Activated naive CD8-positive, alpha-beta T cell treated with anti-CD3 and anti-CD28 coated beads, Interleukin-2, amount 50 U/mL, for 24 hours (primary cell): ENCODE measurements around the gene AMZ2.
"Not testable (repeated sequence)": the region's sequence is repeated elsewhere in the genome, so short reads cannot be mapped to it uniquely, and the experiment has no call there.

Experiments
- ATAC-seq: fragments of 150-1000 bp; cut with Tn5 transposase; one replicate; pipeline ENCODE4 v1.10.0; 2021
- DNase-seq: peaks from one replicate; pipeline ENCODE4 v3.0.0; 2021
- H3K27ac Mint-ChIP-seq: one replicate; pipeline ENCODE4 v1.8.0; 2021; ENCODE audit warnings: mild to moderate bottlenecking, mixed read lengths
- H3K27me3 Mint-ChIP-seq: one replicate; pipeline ENCODE4 v1.8.0; 2021; ENCODE audit warnings: mixed read lengths
- H3K36me3 Mint-ChIP-seq: one replicate; pipeline ENCODE4 v1.8.0; 2021; ENCODE audit warnings: low read depth, mixed read lengths
- H3K4me1 Mint-ChIP-seq: one replicate; pipeline ENCODE4 v1.8.0; 2021; ENCODE audit warnings: mixed read lengths
- H3K4me3 Mint-ChIP-seq: one replicate; pipeline ENCODE4 v1.8.0; 2021; ENCODE audit warnings: mild to moderate bottlenecking, moderate library complexity, mixed read lengths
- H3K9me3 Mint-ChIP-seq: one replicate; pipeline ENCODE4 v1.8.0; 2021; ENCODE audit warnings: mixed read lengths

The AMZ2 gene

GRCh38 chr17:68209191-68209900 is 38.5 kb upstream of the AMZ2 start:
- not testable (repeated sequence) for DNase-seq, ATAC-seq, H3K27me3 Mint-ChIP-seq, H3K27ac Mint-ChIP-seq, H3K9me3 Mint-ChIP-seq, H3K4me3 Mint-ChIP-seq
- Mint-ChIP-seq H3K36me3 (peaks cover 15% of the 10 kb centered on the region), H3K4me1 (peaks cover 37% of the 10 kb centered on the region)

DNA sequence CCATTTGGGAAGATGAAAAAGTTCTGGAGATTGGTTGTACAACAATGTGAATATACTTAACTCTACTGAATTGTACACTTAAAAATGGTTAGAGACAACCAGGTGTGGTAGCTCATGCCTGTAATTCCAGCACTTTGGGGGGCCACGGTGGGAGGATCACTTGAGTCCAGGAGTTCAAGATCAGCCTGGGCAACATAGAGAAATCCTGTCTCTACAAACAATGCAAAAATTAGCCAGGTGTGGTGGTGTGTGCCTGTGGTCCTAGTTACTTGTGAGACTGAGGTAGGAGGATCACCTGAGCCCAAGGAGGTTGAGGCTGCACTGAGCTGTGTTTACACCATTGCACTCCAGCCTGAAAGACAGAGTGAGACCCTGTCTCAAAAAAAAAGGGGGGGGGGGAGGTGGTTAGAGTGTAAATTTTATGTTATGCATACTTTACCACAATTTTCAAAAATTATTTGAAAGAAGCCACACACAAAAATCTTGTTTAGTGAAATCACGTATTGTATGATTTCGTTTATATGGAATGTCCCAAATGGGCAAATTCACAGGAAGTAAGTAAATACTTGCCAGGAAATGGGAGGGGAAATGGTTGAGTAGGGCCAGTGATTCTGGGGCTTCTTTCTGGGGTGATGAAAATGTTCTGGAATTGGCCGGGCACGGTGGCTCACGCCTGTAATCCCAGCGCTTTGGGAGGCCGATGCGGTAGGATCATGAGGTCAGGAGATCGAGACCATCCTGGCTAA is 37.1 kb upstream of the AMZ2 start:
- DNase-seq: no peak
- H3K4me3 Mint-ChIP-seq: no peak overlapping the region
- no peaks in the 10 kb centered on the region for H3K27me3 Mint-ChIP-seq
- H3K27ac Mint-ChIP-seq: no peak overlapping the region
- H3K4me1 Mint-ChIP-seq: peaks cover 39% of the 10 kb centered on the region
- no peak for ATAC-seq
- no peaks in the 10 kb centered on the region for H3K9me3 Mint-ChIP-seq
- peaks cover 15% of the 10 kb centered on the region for H3K36me3 Mint-ChIP-seq

GRCh38 chr17:68213428-68214411 is 34.1 kb upstream of the AMZ2 start:
- Mint-ChIP-seq H3K27ac (peak overlapping the region; percentile 66), H3K4me3 (peak overlapping the region; percentile 32), H3K36me3 (peaks cover 14% of the 10 kb centered on the region), H3K4me1 (peaks cover 25% of the 10 kb centered on the region)
- not testable (repeated sequence) for H3K9me3 Mint-ChIP-seq, DNase-seq, H3K27me3 Mint-ChIP-seq
- peak; percentile 43 for ATAC-seq

DNA sequence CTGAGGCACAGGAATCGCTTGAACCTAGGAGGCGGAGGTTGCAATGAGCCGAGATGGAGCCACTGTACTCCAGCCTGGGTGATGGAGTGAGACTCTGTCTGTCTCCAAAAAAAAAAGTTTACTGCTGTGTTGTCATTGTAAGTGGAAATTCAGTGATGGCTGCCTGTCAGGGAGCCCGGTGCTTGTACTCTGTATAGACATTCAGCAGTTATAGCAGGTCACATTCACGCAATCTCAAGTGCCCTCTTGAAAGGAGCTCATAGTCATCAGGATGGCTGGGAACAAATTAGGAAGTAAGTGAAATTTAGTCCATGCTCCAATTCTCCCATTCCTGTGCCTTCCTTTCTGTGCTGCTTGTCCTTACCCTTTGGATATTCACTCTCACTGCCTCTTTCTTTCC is 32.4 kb upstream of the AMZ2 start:
- peaks cover 10% of the 10 kb centered on the region for H3K36me3 Mint-ChIP-seq
- H3K4me3 Mint-ChIP-seq, H3K27ac Mint-ChIP-seq, DNase-seq, ATAC-seq, H3K9me3 Mint-ChIP-seq, H3K27me3 Mint-ChIP-seq: not testable (repeated sequence)
- H3K4me1 Mint-ChIP-seq: peaks cover 32% of the 10 kb centered on the region

DNA sequence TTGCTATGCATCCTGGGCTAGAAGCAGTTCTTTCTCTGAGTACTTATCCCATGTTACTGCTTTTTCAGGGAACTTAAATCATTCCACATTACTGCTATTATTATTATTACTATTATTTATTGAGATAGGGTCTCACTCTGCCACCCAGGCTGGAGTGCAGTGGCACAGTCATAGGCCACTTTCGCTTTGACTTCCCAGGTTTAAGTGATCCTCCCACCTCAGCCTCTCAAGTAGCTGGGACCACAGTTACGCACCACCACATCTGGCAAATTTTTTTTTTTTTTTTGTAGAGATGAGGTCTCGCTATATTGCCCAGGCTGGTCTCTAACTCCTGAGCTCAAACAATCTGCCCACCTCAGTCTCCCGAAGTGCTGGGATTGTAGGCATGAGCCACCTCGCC is 28.4 kb upstream of the AMZ2 start:
- not testable (repeated sequence) for ATAC-seq, H3K4me3 Mint-ChIP-seq, H3K9me3 Mint-ChIP-seq, H3K27ac Mint-ChIP-seq, H3K27me3 Mint-ChIP-seq, DNase-seq
- peaks cover 10% of the 10 kb centered on the region for H3K36me3 Mint-ChIP-seq
- H3K4me1 Mint-ChIP-seq: peaks cover 17% of the 10 kb centered on the region

DNA sequence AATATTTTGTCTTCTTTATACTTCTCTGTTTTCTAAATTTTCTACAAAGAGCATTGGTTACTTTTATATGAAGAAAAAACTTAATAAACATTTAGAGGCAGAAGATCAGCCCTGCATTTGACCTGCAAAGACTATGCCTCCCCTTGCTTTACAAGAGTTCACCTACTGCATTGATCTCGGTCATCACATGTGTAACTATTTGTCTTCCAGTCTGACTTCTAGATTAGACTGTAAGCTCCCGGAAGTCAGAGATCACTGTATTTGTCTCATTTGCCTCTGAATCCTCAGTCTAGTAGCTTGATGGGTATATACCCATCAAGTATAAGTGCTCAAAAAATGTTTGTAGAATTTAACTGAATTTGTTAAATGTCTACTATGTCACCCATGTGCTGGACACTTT is 27.7 kb upstream of the AMZ2 start:
- H3K36me3 Mint-ChIP-seq: peaks cover 10% of the 10 kb centered on the region
- H3K27ac Mint-ChIP-seq, DNase-seq, H3K27me3 Mint-ChIP-seq, H3K9me3 Mint-ChIP-seq, H3K4me3 Mint-ChIP-seq, ATAC-seq: not testable (repeated sequence)
- peaks cover 18% of the 10 kb centered on the region for H3K4me1 Mint-ChIP-seq

DNA sequence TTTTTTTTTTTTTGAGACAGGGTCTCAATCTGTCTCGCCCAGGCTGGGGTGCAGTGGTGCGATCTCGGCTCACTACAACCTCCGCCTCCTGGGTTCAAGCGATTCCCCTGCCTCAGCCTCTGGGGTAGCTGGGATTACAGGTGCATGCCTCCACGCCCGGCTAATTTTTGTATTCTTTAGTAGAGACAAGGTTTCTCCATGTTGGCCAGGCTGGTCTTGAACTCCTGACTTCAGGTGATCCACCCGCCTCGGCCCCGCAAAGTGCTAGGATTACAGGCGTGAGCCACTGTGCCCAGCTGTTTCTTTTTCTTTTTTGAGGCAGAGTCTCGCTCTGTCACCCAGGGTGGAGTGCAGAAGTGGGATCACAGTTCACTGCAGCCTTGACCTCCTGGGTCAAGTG is 27.1 kb upstream of the AMZ2 start:
- not testable (repeated sequence) for H3K36me3 Mint-ChIP-seq

DNA sequence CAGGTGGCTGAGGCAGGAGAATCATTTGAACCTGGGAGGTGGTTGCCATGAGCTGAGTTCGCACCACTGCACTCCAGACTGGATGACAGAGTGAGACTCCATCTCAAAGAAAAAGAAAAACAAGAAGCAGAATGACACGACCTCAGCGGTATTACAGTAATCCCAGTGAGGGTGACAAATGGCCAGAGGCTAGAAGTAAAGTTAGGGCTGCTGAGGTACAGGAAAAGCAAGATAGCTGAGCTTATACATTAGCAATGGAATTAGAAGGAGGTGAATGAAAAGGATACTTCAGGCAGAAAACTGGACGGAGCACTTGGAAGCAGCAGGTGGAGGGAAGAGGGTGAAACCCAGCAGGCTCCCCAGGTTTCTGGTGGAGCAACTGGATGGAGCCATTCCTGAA is 26.1 kb upstream of the AMZ2 start:
- Mint-ChIP-seq H3K27me3 (no peaks in the 10 kb centered on the region), H3K36me3 (peaks cover 8% of the 10 kb centered on the region), H3K4me3 (no peak overlapping the region), H3K27ac (no peak overlapping the region), H3K9me3 (no peaks in the 10 kb centered on the region), H3K4me1 (peaks cover 20% of the 10 kb centered on the region)
- DNase-seq (no peak), ATAC-seq (no peak)

More for the DNA sequence above, 27.1 kb upstream of the AMZ2 start:
- H3K27ac Mint-ChIP-seq, H3K9me3 Mint-ChIP-seq, H3K4me3 Mint-ChIP-seq, ATAC-seq, DNase-seq, H3K27me3 Mint-ChIP-seq: not testable (repeated sequence)
- H3K4me1 Mint-ChIP-seq: peaks cover 20% of the 10 kb centered on the region

DNA sequence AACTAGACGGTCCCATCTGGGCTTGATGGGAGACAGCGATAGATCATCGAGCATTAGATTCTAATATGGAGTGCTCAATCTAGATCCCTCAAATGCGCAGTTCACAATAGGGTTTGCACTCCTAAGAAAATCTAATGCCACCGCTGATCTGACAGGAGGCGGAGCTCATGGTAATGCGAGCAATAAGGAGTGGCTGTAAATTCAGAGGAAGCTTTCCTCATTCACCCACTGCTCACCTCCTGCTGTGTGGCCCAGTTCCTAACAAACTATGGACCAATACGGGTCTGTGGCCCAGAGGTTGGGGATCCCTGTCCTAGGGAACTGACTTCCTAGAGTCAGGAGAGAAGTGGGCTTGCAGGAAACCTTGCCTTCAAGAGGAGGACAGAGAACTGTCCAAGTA is 25.2 kb upstream of the AMZ2 start:
- no peak for DNase-seq
- H3K27me3 Mint-ChIP-seq: no peaks in the 10 kb centered on the region
- ATAC-seq: no peak
- H3K4me3 Mint-ChIP-seq: no peak overlapping the region
- peaks cover 24% of the 10 kb centered on the region for H3K4me1 Mint-ChIP-seq
- peaks cover 8% of the 10 kb centered on the region for H3K36me3 Mint-ChIP-seq
- H3K9me3 Mint-ChIP-seq: no peaks in the 10 kb centered on the region
- no peak overlapping the region for H3K27ac Mint-ChIP-seq

DNA sequence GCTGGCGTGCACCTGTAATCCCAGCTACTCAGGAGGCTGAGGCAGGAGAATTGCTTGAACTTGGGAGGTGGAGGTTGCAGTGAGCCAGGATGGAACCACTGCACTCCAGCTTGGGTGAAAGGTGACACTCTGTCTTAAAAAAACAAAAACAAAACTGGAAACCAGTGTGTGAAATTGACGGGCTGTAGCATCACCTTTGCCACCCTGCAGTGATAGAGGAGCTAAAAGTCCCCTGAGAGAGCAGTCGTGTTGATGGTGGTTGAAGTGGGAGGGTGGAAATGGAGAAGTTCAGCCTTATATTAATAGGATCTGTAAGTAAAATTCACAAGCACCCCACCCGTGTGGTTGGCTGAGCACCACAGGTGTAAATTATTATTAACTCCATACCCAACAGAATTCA is 22.8 kb upstream of the AMZ2 start:
- H3K36me3 Mint-ChIP-seq: not testable (repeated sequence)

GRCh38 chr17:68228039-68228680 is 19.7 kb upstream of the AMZ2 start:
- Mint-ChIP-seq H3K27ac (peak overlapping the region; percentile 81), H3K4me3 (peak overlapping the region; percentile 39), H3K4me1 (peaks cover 51% of the 10 kb centered on the region)
- DNase-seq: peak; percentile 34
- not testable (repeated sequence) for H3K36me3 Mint-ChIP-seq, H3K9me3 Mint-ChIP-seq, H3K27me3 Mint-ChIP-seq
- peak; percentile 81 for ATAC-seq

More for the DNA sequence above, 22.8 kb upstream of the AMZ2 start:
- H3K4me3 Mint-ChIP-seq, H3K27ac Mint-ChIP-seq, H3K9me3 Mint-ChIP-seq, DNase-seq, ATAC-seq, H3K27me3 Mint-ChIP-seq: not testable (repeated sequence)
- H3K4me1 Mint-ChIP-seq: peaks cover 40% of the 10 kb centered on the region

- no peak for DNase-seq
- Mint-ChIP-seq H3K9me3 (no peaks in the 10 kb centered on the region), H3K27me3 (no peaks in the 10 kb centered on the region), H3K36me3 (peaks cover 3% of the 10 kb centered on the region), H3K4me1 (peaks cover 55% of the 10 kb centered on the region), H3K27ac (peak overlapping the region; percentile 65), H3K4me3 (no peak overlapping the region)
- no peak for ATAC-seq
These were observed 18.8 kb upstream of the AMZ2 start for GRCh38 chr17:68228817-68229570.

DNA sequence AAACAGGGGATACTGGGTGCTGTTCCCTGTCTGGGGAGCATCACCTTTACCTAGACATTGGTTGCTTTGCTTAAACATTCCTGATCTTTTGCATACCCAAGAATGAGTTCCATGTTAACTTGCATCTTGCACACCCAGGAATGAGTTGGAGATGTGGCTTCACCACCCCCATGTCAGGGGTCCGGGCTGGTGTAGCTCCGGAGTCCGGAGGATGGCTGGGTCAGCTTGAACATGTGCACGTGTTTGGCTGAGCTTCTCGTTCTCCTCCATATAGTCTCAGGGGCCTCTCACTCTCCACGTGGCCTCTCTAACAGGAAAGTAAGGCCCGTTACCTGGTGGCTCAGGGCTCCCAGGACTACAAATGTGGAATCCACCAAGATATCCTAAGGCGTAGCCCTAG is 18.2 kb upstream of the AMZ2 start:
- Mint-ChIP-seq H3K36me3 (peaks cover 3% of the 10 kb centered on the region), H3K4me1 (peaks cover 60% of the 10 kb centered on the region), H3K27me3 (no peaks in the 10 kb centered on the region), H3K27ac (no peak overlapping the region), H3K9me3 (no peaks in the 10 kb centered on the region), H3K4me3 (no peak overlapping the region)
- DNase-seq: no peak
- no peak for ATAC-seq
